OCI-LY3 (cell line): ENCODE measurements around the gene SCARB1.

Experiments
- H2AFZ ChIP-seq: fragments of 200-600, 300-600 bp; shearing (Covaris generic); 2 replicates; pipeline ENCODE4 v1.6.0; 2014; ENCODE audit warnings: antibody characterized with exemption, low read depth, low read length
- H3K27ac ChIP-seq: fragments of 200-600, 300-600 bp; sonication (generic); 2 replicates; pipeline ENCODE4 v1.5.1; 2014; ENCODE audit warnings: mild to moderate bottlenecking, low read length, moderate library complexity, mixed read lengths
- H3K27me3 ChIP-seq: fragments of 200-600, 300-600 bp; sonication (generic); 2 replicates; pipeline ENCODE4 v1.6.1; 2014; ENCODE audit warnings: low read depth, low read length, mixed read lengths
- H3K36me3 ChIP-seq: fragments of 200-600, 300-600 bp; sonication (generic); replicated peaks from 2 replicates; pipeline ENCODE3; 2014; ENCODE audit warnings: low read depth, low read length, mixed read lengths
- H3K4me1 ChIP-seq: fragments of 300-600, 200-600 bp; sonication (generic); 2 replicates; pipeline ENCODE4 v1.6.1; 2014; ENCODE audit warnings: low read length, mixed read lengths
- H3K4me2 ChIP-seq: fragments of 200-600, 300-600 bp; sonication (generic); 2 replicates; pipeline ENCODE4 v1.6.1; 2014; ENCODE audit warnings: low read length, mixed read lengths
- H3K4me3 ChIP-seq: fragments of 300-600, 200-600 bp; sonication (generic); 2 replicates; pipeline ENCODE4 v1.5.1; 2014; ENCODE audit warnings: antibody characterized with exemption, mild to moderate bottlenecking, low read length, moderate library complexity
- H3K79me2 ChIP-seq: fragments of 300-600, 200-600 bp; shearing (Covaris generic); 2 replicates; pipeline ENCODE4 v1.6.1; 2014; ENCODE audit warnings: mild to moderate bottlenecking, low read length, mixed read lengths
- H3K9ac ChIP-seq: fragments of 300-600, 200-600 bp; shearing (Covaris generic); 2 replicates; pipeline ENCODE4 v1.6.0; 2014; ENCODE audit warnings: mild to moderate bottlenecking, low read length, moderate library complexity
- H3K9me3 ChIP-seq: fragments of 200-600, 300-600 bp; shearing (Covaris generic); 2 replicates; pipeline ENCODE4 v1.6.1; 2014; ENCODE audit warnings: low read length, mixed read lengths; ENCODE audit not compliant: insufficient read depth
- H4K20me1 ChIP-seq: fragments of 200-600, 300-600 bp; sonication (generic); 2 replicates; pipeline ENCODE4 v1.6.1; 2016; ENCODE audit warnings: low read length, mixed read lengths; ENCODE audit not compliant: insufficient read depth
- EZH2phosphoT487 ChIP-seq: fragments of 200-600 bp; shearing (Covaris generic); IDR thresholded peaks from 2 replicates; pipeline ENCODE4 v1.6.1; 2018; ENCODE audit warnings: antibody characterized with exemption, mixed run types, low read depth
- TF ChIP-seq, protein P1 (sequence below): fragments of 200-600, 300-600 bp; sonication (generic); IDR thresholded peaks from 2 replicates; pipeline ENCODE4 v1.5.1; 2014; ENCODE audit warnings: antibody characterized with exemption, low read length, low read depth

SCARB1 gene

DNA sequence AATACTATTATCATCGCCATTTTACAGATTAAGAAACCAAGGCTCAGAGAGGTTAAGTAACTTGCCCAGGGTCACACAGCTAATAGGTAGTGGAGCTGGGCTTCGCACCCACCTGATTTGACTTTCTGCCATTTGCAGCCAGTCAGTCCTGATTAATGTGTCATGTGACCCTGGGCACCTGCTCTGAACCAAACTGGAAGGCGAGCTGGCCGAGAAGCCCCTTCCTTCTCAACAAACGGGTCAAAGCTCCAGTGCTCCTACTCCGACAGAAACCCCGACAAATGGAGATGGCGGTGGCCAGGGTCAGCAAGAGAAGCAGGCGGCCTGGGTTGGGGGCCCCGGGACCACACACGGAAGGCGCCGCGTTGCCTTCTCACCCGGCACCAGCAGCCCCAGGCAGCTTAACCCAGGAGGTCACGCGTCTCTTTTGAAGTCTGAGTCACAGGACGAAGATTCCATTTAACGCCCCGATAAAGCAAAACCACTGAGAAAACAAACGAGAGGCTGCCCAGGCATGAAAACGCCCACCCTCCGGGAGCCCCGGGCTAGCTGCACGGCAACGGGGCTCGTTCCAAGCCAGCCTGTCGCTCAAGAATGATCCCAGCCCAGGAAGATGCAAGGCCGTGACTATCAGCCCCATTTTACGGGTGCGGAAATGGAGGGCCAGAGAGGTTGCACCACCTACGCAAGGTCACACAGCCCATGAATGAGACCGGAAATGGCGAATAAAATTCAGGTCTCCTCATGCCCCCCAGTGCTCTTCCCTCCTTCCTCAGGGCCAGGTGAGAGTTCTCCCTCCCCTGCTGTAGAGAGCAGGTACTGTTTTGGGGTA, 124.8 kb downstream of the SCARB1 start:
- no peak overlapping the region for H3K9ac ChIP-seq
- no peak overlapping the region for H2AFZ ChIP-seq
- no peaks in the 10 kb centered on the region for H3K79me2 ChIP-seq
- H3K4me2 ChIP-seq, result no peak overlapping the region
- no peaks in the 10 kb centered on the region for H3K36me3 ChIP-seq
- H3K9me3 ChIP-seq, result no peaks in the 10 kb centered on the region
- H3K27ac ChIP-seq, result no peak overlapping the region
- no peaks in the 10 kb centered on the region for H4K20me1 ChIP-seq
- TF ChIP-seq, protein P1, sequence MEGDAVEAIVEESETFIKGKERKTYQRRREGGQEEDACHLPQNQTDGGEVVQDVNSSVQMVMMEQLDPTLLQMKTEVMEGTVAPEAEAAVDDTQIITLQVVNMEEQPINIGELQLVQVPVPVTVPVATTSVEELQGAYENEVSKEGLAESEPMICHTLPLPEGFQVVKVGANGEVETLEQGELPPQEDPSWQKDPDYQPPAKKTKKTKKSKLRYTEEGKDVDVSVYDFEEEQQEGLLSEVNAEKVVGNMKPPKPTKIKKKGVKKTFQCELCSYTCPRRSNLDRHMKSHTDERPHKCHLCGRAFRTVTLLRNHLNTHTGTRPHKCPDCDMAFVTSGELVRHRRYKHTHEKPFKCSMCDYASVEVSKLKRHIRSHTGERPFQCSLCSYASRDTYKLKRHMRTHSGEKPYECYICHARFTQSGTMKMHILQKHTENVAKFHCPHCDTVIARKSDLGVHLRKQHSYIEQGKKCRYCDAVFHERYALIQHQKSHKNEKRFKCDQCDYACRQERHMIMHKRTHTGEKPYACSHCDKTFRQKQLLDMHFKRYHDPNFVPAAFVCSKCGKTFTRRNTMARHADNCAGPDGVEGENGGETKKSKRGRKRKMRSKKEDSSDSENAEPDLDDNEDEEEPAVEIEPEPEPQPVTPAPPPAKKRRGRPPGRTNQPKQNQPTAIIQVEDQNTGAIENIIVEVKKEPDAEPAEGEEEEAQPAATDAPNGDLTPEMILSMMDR, result no peak
- no peak for TF ChIP-seq EZH2phosphoT487
- no peak overlapping the region for H3K4me3 ChIP-seq
- no peaks in the 10 kb centered on the region for H3K4me1 ChIP-seq
- peaks cover 27% of the 10 kb centered on the region for H3K27me3 ChIP-seq

DNA sequence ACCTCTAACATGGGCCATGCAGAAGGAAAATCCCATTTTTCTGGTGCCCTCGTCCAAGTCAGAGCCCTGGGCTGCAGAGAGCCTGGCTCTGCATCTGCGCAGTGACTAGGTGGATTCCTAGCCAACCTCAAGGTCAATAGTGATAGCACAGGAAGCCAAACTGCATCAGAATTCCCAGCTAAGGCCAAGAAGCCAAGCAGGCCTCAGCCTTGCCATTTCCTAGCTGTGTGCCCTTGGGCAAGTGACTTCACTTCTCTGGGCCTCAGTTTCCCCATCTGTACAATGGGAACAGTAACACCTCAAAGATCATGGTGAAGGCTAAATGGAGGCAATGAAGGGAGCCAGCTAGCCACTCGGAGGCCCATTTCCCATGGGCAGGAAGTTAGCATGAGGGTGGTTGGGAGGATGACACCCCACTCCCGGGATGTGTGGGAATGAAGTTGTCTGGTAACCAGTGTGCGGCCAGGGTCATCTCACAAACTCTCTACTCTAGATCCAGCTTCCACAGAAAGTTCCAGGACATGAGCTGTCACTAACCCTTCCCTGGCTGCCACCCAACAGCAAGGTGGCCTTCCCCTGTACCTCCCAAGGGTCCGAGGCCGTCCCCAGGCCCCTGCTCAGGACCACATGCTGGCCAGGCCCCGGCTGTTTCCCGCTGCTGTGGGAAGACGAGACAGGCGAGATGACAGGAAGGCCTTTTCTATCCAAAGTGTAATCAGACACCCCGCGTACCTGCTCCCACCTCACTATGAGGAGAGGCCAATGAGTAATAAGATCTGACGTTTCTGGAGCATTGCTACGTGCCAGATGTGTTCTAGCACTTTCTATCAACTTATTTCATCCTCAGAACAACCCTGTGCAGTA, 125.7 kb downstream of the SCARB1 start:
- no peak overlapping the region for H3K27ac ChIP-seq
- H2AFZ ChIP-seq, result no peak overlapping the region

DNA sequence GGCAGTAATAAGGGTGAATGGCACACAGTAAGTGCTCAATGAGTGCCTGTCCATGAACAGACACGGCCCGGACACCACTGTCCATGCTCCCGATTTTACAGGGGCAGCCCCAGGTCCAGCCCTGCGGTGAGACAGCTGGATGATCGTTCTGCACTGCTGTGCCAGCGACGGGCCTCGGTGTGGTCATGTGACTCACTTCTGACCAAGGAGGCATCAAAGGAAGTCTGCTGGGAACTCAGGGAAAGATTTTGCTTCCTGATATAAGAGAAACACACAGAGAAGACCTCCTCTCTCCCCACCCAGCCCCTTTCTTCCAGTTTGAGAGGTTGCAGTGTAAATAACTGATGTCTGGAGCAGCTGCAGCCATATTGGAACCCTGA, 126.6 kb downstream of the SCARB1 start:
- Histone ChIP-seq H3K9ac (no peak overlapping the region), H3K4me3 (no peak overlapping the region), H3K4me1 (no peaks in the 10 kb centered on the region), H3K36me3 (no peaks in the 10 kb centered on the region), H3K27me3 (peaks cover 27% of the 10 kb centered on the region), H3K27ac (no peak overlapping the region), H3K9me3 (no peaks in the 10 kb centered on the region), H3K79me2 (no peaks in the 10 kb centered on the region), H4K20me1 (no peaks in the 10 kb centered on the region), H2AFZ (no peak overlapping the region), H3K4me2 (no peak overlapping the region)
- TF ChIP-seq EZH2phosphoT487, result no peak
- TF ChIP-seq, protein P1, result no peak

More for the DNA sequence above, 125.7 kb downstream of the SCARB1 start:
- Histone ChIP-seq H3K36me3 (no peaks in the 10 kb centered on the region), H3K79me2 (no peaks in the 10 kb centered on the region), H3K9ac (no peak overlapping the region), H3K27me3 (peaks cover 27% of the 10 kb centered on the region), H3K4me1 (no peaks in the 10 kb centered on the region), H3K9me3 (no peaks in the 10 kb centered on the region), H3K4me2 (no peak overlapping the region), H4K20me1 (no peaks in the 10 kb centered on the region), H3K4me3 (no peak overlapping the region)
- no peak for TF ChIP-seq EZH2phosphoT487
- TF ChIP-seq, protein P1, result no peak
